Stimulated activated naive B cell treated with anti-CD40 and anti-IgM and Interleukin-4, amounts not matched to agents 10 μg/mL and 1 μg/mL and 100 μg/mL, for 72 hours (primary cell): ENCODE results near the gene PARD3.

Experiments used
- ATAC-seq, 2 donors: fragments of 150-1000 bp; cut with Tn5 transposase; replicated peaks; 2 replicates each; pipeline ENCODE4 v1.10.0; 2021; ENCODE audit warnings: moderate library complexity in 1 of 2
- DNase-seq: peaks from one replicate; pipeline ENCODE4 v3.0.0; 2021
- H3K27ac Mint-ChIP-seq: one replicate; pipeline ENCODE4 v1.8.0; 2022; ENCODE audit warnings: mild to moderate bottlenecking, mixed read lengths
- H3K27me3 Mint-ChIP-seq, 2 donors: one replicate each; pipeline ENCODE4 v1.8.0; 2022; ENCODE audit warnings: mixed read lengths in 2 of 2
- H3K36me3 Mint-ChIP-seq, 2 donors: one replicate each; pipeline ENCODE4 v1.8.0; 2022; ENCODE audit warnings: mixed read lengths in 2 of 2, mild to moderate bottlenecking in 1 of 2
- H3K4me1 Mint-ChIP-seq, 2 donors: one replicate each; pipeline ENCODE4 v1.8.0; 2022; ENCODE audit warnings: mixed read lengths in 2 of 2, mild to moderate bottlenecking in 1 of 2
- H3K4me3 Mint-ChIP-seq, 2 donors: one replicate each; pipeline ENCODE4 v1.8.0; 2022; ENCODE audit warnings: mild to moderate bottlenecking in 2 of 2, mixed read lengths in 2 of 2, moderate library complexity in 1 of 2
- H3K9me3 Mint-ChIP-seq, 2 donors: one replicate each; pipeline ENCODE4 v1.8.0; 2022; ENCODE audit warnings: mixed read lengths in 2 of 2, mild to moderate bottlenecking in 1 of 2

PARD3 gene

GRCh38 chr10:34176351-34176750 lies 638.7 kb downstream of the PARD3 start:
- no peaks in the 10 kb centered on the region for H3K27me3 Mint-ChIP-seq
- no peak overlapping the region for H3K4me3 Mint-ChIP-seq
- H3K36me3 Mint-ChIP-seq = no peaks in the 10 kb centered on the region
- ATAC-seq (no peak), DNase-seq (no peak)
- no peak overlapping the region for H3K27ac Mint-ChIP-seq
- peaks cover 0 to 2% of the 10 kb centered on the region in 2 donors for H3K9me3 Mint-ChIP-seq
- no peaks in the 10 kb centered on the region for H3K4me1 Mint-ChIP-seq

GRCh38 chr10:34175121-34175520 lies 640.0 kb downstream of the PARD3 start:
- Mint-ChIP-seq H3K4me3 (no peak overlapping the region), H3K27ac (no peak overlapping the region), H3K9me3 (peaks cover 0 to 2% of the 10 kb centered on the region in 2 donors), H3K4me1 (no peaks in the 10 kb centered on the region), H3K27me3 (no peaks in the 10 kb centered on the region), H3K36me3 (no peaks in the 10 kb centered on the region)
- DNase-seq (no peak), ATAC-seq (no peak)

- H3K27me3 Mint-ChIP-seq = no peaks in the 10 kb centered on the region
- no peak for DNase-seq
- no peak overlapping the region for H3K4me3 Mint-ChIP-seq
- no peaks in the 10 kb centered on the region for H3K36me3 Mint-ChIP-seq
- no peak overlapping the region for H3K27ac Mint-ChIP-seq
- ATAC-seq = no peak
- peaks cover 0 to 2% of the 10 kb centered on the region in 2 donors for H3K9me3 Mint-ChIP-seq
- no peaks in the 10 kb centered on the region for H3K4me1 Mint-ChIP-seq
Observed at GRCh38 chr10:34172936-34173533, 642.1 kb downstream of the PARD3 start.

GRCh38 chr10:34171957-34172527 lies 643.1 kb downstream of the PARD3 start:
- Mint-ChIP-seq H3K4me3 (no peak overlapping the region), H3K9me3 (peaks cover 0 to 2% of the 10 kb centered on the region in 2 donors), H3K36me3 (no peaks in the 10 kb centered on the region), H3K27me3 (no peaks in the 10 kb centered on the region), H3K27ac (no peak overlapping the region), H3K4me1 (no peaks in the 10 kb centered on the region)
- DNase-seq = no peak
- ATAC-seq = no peak

GRCh38 chr10:34169677-34170076 lies 645.4 kb downstream of the PARD3 start:
- peaks cover 0 to 2% of the 10 kb centered on the region in 2 donors for H3K9me3 Mint-ChIP-seq
- H3K27ac Mint-ChIP-seq = no peak overlapping the region
- no peaks in the 10 kb centered on the region for H3K27me3 Mint-ChIP-seq
- no peak for ATAC-seq
- DNase-seq = no peak
- H3K36me3 Mint-ChIP-seq = no peaks in the 10 kb centered on the region
- H3K4me3 Mint-ChIP-seq = no peak overlapping the region
- no peaks in the 10 kb centered on the region for H3K4me1 Mint-ChIP-seq

- no peaks in the 10 kb centered on the region for H3K36me3 Mint-ChIP-seq
- peaks cover 0 to 2% of the 10 kb centered on the region in 2 donors for H3K9me3 Mint-ChIP-seq
- H3K4me3 Mint-ChIP-seq = no peak overlapping the region
- H3K27ac Mint-ChIP-seq = no peak overlapping the region
- DNase-seq (no peak), ATAC-seq (no peak)
- no peaks in the 10 kb centered on the region for H3K4me1 Mint-ChIP-seq
- no peaks in the 10 kb centered on the region for H3K27me3 Mint-ChIP-seq
Observed at GRCh38 chr10:34169131-34169530, 646.0 kb downstream of the PARD3 start.

- H3K9me3 Mint-ChIP-seq = peaks cover 0 to 2% of the 10 kb centered on the region in 2 donors
- DNase-seq = no peak
- no peak overlapping the region for H3K27ac Mint-ChIP-seq
- H3K36me3 Mint-ChIP-seq = no peaks in the 10 kb centered on the region
- no peak overlapping the region for H3K4me3 Mint-ChIP-seq
- H3K4me1 Mint-ChIP-seq = no peaks in the 10 kb centered on the region
- no peaks in the 10 kb centered on the region for H3K27me3 Mint-ChIP-seq
- ATAC-seq = no peak
Observed at GRCh38 chr10:34168439-34168838, 646.7 kb downstream of the PARD3 start.

- Mint-ChIP-seq H3K27ac (no peak overlapping the region), H3K9me3 (peaks cover 0 to 2% of the 10 kb centered on the region in 2 donors), H3K36me3 (no peaks in the 10 kb centered on the region), H3K4me3 (no peak overlapping the region), H3K27me3 (no peaks in the 10 kb centered on the region), H3K4me1 (no peaks in the 10 kb centered on the region)
- ATAC-seq (no peak), DNase-seq (no peak)
Observed at GRCh38 chr10:34166823-34167222, 648.3 kb downstream of the PARD3 start.

GRCh38 chr10:34166354-34166753 lies 648.7 kb downstream of the PARD3 start:
- peaks cover 0 to 2% of the 10 kb centered on the region in 2 donors for H3K9me3 Mint-ChIP-seq
- no peak overlapping the region for H3K27ac Mint-ChIP-seq
- no peaks in the 10 kb centered on the region for H3K27me3 Mint-ChIP-seq
- no peak for DNase-seq
- ATAC-seq = no peak
- H3K36me3 Mint-ChIP-seq = no peaks in the 10 kb centered on the region
- no peak overlapping the region for H3K4me3 Mint-ChIP-seq
- no peaks in the 10 kb centered on the region for H3K4me1 Mint-ChIP-seq

GRCh38 chr10:34164029-34164428 lies 651.1 kb downstream of the PARD3 start:
- Mint-ChIP-seq H3K4me3 (no peak overlapping the region), H3K9me3 (no peaks in the 10 kb centered on the region), H3K4me1 (no peaks in the 10 kb centered on the region), H3K27ac (no peak overlapping the region), H3K27me3 (no peaks in the 10 kb centered on the region), H3K36me3 (no peaks in the 10 kb centered on the region)
- DNase-seq (no peak), ATAC-seq (no peak)

GRCh38 chr10:34163075-34163905 lies 651.8 kb downstream of the PARD3 start:
- H3K36me3 Mint-ChIP-seq = no peaks in the 10 kb centered on the region
- no peak overlapping the region for H3K27ac Mint-ChIP-seq
- ATAC-seq (no peak), DNase-seq (no peak)
- H3K9me3 Mint-ChIP-seq = no peaks in the 10 kb centered on the region
- no peaks in the 10 kb centered on the region for H3K4me1 Mint-ChIP-seq
- no peak overlapping the region for H3K4me3 Mint-ChIP-seq
- H3K27me3 Mint-ChIP-seq = no peaks in the 10 kb centered on the region

- DNase-seq = no peak
- Mint-ChIP-seq H3K9me3 (no peaks in the 10 kb centered on the region), H3K4me3 (no peak overlapping the region), H3K27me3 (no peaks in the 10 kb centered on the region), H3K4me1 (no peaks in the 10 kb centered on the region), H3K27ac (no peak overlapping the region), H3K36me3 (no peaks in the 10 kb centered on the region)
- no peak for ATAC-seq
Observed at GRCh38 chr10:34161777-34162370, 653.2 kb downstream of the PARD3 start.

- Mint-ChIP-seq H3K4me1 (no peaks in the 10 kb centered on the region), H3K27me3 (no peaks in the 10 kb centered on the region), H3K27ac (no peak overlapping the region), H3K36me3 (no peaks in the 10 kb centered on the region), H3K4me3 (no peak overlapping the region), H3K9me3 (no peaks in the 10 kb centered on the region)
- DNase-seq = no peak
- no peak for ATAC-seq
Observed at GRCh38 chr10:34160595-34160994, 654.5 kb downstream of the PARD3 start.

GRCh38 chr10:34157501-34157900 lies 657.6 kb downstream of the PARD3 start:
- no peaks in the 10 kb centered on the region for H3K4me1 Mint-ChIP-seq
- H3K27me3 Mint-ChIP-seq = no peaks in the 10 kb centered on the region
- H3K9me3 Mint-ChIP-seq = no peaks in the 10 kb centered on the region
- no peak overlapping the region for H3K4me3 Mint-ChIP-seq
- no peaks in the 10 kb centered on the region for H3K36me3 Mint-ChIP-seq
- H3K27ac Mint-ChIP-seq = no peak overlapping the region
- no peak for ATAC-seq
- no peak for DNase-seq
